Central memory CD8-positive, alpha-beta T cell (primary cell): ENCODE data around the gene WASF1.
A peak's percentile ranks its signal among the peaks of the same experiment; 100 is the strongest.

Source experiments
- ATAC-seq: fragments of 150-1000 bp; cut with Tn5 transposase; replicated peaks from 2 replicates; pipeline ENCODE4 v1.10.0; 2022; ENCODE audit warnings: mild to moderate bottlenecking, moderate FRiP score, moderate number of reproducible peaks; ENCODE audit not compliant: poor library complexity, severe bottlenecking; ENCODE audit errors: extremely low read depth
- DNase-seq, 2 donors: peaks; one replicate each; pipeline ENCODE4 v3.0.0; 2021; ENCODE audit warnings: low spot score in 2 of 2
- H3K27ac Mint-ChIP-seq: one replicate; pipeline ENCODE4 v1.8.0; 2022; ENCODE audit warnings: low read depth, mild to moderate bottlenecking, moderate library complexity, mixed read lengths
- H3K27me3 Mint-ChIP-seq: one replicate; pipeline ENCODE4 v1.8.0; 2022; ENCODE audit warnings: mixed read lengths
- H3K36me3 Mint-ChIP-seq: one replicate; pipeline ENCODE4 v1.8.0; 2022; ENCODE audit warnings: mild to moderate bottlenecking, moderate library complexity, mixed read lengths; ENCODE audit not compliant: insufficient read depth
- H3K4me1 Mint-ChIP-seq: one replicate; pipeline ENCODE4 v1.8.0; 2022; ENCODE audit warnings: mixed read lengths
- H3K4me3 Mint-ChIP-seq: one replicate; pipeline ENCODE4 v1.8.0; 2022; ENCODE audit warnings: mild to moderate bottlenecking, moderate library complexity, mixed read lengths
- H3K9me3 Mint-ChIP-seq: one replicate; pipeline ENCODE4 v1.8.0; 2022; ENCODE audit warnings: mixed read lengths

Gene WASF1

DNA sequence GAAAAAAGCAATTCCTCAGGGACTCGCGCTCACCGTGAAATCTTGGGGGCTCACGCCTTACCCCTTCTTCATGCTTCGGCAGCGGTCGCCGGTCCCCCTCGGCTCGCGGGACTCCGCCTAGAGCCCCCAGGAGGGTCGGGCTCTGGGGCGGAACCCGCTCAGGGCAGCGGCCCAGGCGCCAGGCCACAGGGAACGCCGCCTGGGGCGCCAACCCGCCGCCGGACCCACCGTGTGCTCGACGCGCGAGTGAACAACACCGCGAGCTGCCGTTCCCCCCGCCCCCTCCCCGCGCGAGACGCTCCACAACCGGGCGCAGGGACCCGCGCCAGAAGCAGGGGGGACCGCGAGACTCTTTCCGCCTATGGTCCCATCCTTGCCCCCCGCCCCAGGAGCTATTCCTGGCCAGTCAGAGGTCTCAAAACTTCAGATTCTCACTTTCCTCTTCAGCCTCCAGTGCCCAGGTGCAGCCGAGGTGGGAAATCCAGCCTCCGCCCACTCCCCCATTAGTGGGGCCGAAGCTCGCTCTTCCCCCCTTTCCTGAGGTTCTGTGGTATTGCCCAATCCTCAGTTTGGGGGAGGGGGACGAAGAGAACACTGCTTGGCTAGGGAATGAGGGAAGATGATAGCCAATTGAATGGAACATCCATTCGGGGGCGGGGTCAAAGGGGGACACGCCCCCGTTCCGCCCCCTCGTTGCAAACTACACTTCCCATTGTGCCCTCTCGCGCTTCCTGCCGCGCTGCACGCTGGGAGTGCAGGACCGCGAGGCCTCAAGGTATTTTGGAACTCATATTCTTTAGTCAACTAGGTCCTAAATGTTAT, at the start of gene WASF1:
Gene WASF1 (minus strand): TSS at position 265 of the 822 bp plus-strand sequence. CDS start 52,069 bp downstream, outside the sequence.
- H3K4me3 Mint-ChIP-seq = no peak within 1 kb of the TSS
- peak; percentile 87 for ATAC-seq
- H3K27ac Mint-ChIP-seq = peak within 1 kb of the TSS; percentile 75
- peaks cover 20% of the 10 kb centered on the region for H3K27me3 Mint-ChIP-seq
- peaks cover 11% of the 10 kb centered on the region for H3K4me1 Mint-ChIP-seq
- H3K9me3 Mint-ChIP-seq = no peaks in the 10 kb centered on the region
- peaks cover 10% of the 10 kb centered on the region for H3K36me3 Mint-ChIP-seq
- peak; percentile 76 to 78 for DNase-seq

DNA sequence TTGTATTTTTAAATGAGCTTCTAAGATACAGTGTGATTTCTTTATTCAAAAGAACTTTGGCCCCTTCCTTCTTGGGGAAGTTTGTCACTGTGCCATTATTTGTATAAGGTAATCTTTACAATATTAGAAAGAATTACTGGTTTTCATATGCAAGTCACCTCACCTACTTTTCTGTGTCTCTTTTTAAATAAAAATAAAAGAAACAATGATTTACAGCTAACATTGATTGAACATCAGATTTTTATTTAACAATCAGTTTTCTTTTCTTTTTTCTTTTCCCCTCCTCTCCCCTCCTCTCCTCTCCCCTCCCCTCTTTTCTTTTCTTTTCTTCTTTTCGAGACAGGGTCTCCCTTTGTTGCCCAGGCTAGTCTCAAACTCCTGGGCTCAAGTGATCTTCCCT, 46.8 kb upstream of the WASF1 start:
- no peak overlapping the region for H3K27ac Mint-ChIP-seq
- H3K4me3 Mint-ChIP-seq = no peak overlapping the region
- H3K36me3 Mint-ChIP-seq = peaks cover 23% of the 10 kb centered on the region
- H3K4me1 Mint-ChIP-seq = no peaks in the 10 kb centered on the region
- ATAC-seq = no peak
- no peak for DNase-seq
- no peaks in the 10 kb centered on the region for H3K27me3 Mint-ChIP-seq
- H3K9me3 Mint-ChIP-seq = no peaks in the 10 kb centered on the region

DNA sequence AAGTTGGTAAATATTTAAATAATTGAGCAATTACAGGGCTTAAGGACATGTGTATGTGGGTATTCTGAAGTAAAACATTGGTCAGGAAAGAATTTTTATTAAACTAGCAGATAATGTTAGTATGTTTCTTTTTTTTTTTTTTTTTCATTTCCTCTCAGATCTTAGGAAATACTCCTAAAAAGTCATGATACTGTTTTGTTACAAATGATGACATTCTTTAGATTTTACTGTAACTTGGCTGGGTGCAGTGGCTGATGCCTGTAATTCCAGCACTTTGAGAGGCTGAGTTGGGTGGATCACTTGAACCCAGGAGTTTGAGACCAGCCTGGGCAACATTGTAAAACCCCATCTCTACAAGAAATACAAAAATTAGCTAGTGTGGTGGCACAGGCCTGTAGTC, 42.3 kb upstream of the WASF1 start:
- peaks cover 38% of the 10 kb centered on the region for H3K36me3 Mint-ChIP-seq
- H3K9me3 Mint-ChIP-seq = no peaks in the 10 kb centered on the region
- H3K4me1 Mint-ChIP-seq = no peaks in the 10 kb centered on the region
- H3K27me3 Mint-ChIP-seq = no peaks in the 10 kb centered on the region
- ATAC-seq (no peak), DNase-seq (no peak)
- H3K27ac Mint-ChIP-seq = no peak overlapping the region
- no peak overlapping the region for H3K4me3 Mint-ChIP-seq

DNA sequence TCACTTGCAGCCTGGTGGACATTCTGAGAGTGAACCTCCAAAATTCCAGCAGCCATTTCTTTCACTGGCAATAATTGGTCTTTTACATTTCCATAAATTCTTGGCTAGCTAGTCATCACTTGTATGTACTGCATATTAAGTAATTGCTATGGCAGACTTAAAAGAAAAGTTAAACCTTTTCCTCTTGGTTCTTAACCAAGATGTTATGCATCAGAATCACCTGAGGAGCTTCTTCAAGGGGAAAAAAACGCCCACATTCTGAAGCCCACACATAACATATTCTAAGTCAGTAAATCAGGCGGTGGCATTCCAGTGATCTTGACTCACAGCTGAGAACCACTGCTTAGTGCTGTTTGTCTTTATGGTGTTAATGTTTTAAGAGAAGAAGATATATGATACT, 37.8 kb upstream of the WASF1 start:
- Mint-ChIP-seq H3K36me3 (peaks cover 56% of the 10 kb centered on the region), H3K4me3 (no peak overlapping the region), H3K27ac (no peak overlapping the region), H3K4me1 (no peaks in the 10 kb centered on the region), H3K9me3 (no peaks in the 10 kb centered on the region), H3K27me3 (no peaks in the 10 kb centered on the region)
- DNase-seq (no peak), ATAC-seq (no peak)

DNA sequence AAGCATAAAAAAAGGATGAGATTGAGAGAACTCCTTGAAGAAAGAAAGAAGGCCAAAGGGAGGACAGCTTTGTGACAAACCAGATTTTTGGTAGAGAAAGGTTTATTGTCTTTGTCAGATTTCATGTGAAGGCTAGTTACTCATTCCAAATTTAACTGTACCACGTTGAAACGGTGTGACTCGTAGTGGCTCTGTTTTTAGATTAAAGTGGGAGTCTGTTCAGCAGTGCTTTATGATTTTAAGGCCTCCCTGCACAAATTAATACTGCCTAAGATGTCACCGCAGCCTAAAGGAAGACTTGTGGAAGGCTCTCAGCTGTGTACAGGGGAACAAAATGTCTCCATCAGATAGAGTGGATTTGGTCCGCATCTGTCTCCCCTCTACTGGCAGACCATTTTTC, 36.7 kb upstream of the WASF1 start:
- H3K36me3 Mint-ChIP-seq = peaks cover 57% of the 10 kb centered on the region
- H3K27me3 Mint-ChIP-seq = no peaks in the 10 kb centered on the region
- ATAC-seq = no peak

DNA sequence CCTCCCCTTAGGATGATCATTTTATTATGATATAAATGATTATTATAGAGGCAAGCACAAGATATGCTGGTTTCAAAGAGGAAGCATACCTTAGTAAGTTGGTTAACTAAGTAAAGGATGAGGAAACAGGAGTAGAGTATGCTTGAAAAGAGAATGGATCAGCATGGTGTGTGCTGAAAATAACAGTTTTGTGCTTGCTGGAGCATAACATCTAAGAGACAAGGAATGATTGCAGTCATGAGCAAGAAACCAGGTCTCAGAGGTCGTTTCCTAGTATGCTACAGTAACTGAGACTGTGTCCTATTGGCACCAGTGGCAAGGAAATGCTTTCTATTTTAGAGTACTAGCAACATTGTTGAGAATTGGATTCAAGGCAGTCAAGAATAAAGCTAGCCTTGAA, 34.9 kb upstream of the WASF1 start:
- H3K27ac Mint-ChIP-seq = no peak overlapping the region
- DNase-seq (no peak), ATAC-seq (no peak)
- H3K9me3 Mint-ChIP-seq = no peaks in the 10 kb centered on the region
- no peaks in the 10 kb centered on the region for H3K27me3 Mint-ChIP-seq
- no peak overlapping the region for H3K4me3 Mint-ChIP-seq
- H3K36me3 Mint-ChIP-seq = peaks cover 58% of the 10 kb centered on the region
- H3K4me1 Mint-ChIP-seq = no peaks in the 10 kb centered on the region

More for the DNA sequence above, 36.7 kb upstream of the WASF1 start:
- Mint-ChIP-seq H3K4me1 (no peaks in the 10 kb centered on the region), H3K9me3 (no peaks in the 10 kb centered on the region), H3K27ac (no peak overlapping the region), H3K4me3 (no peak overlapping the region)
- no peak for DNase-seq

DNA sequence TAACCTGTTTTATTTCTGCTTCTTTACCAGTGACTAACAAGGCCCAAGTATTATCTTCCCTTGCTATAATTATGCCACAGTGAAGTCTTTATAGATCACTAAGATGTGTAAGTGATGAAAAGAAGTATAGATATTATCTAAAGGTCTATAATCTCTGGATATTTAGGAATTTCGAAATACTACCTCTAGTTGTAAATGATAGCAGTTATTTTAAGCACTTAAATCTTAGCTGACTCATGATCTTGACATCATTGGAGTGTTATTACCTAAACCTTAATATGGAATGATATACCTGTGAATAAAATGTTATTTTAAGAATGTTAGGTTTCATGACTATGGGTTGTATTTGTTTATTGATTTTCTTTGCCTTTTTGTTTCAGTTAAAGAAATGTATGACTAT, 32.3 kb upstream of the WASF1 start:
- H3K4me3 Mint-ChIP-seq = no peak overlapping the region
- DNase-seq (no peak), ATAC-seq (no peak)
- H3K27me3 Mint-ChIP-seq = no peaks in the 10 kb centered on the region
- H3K27ac Mint-ChIP-seq = no peak overlapping the region
- H3K4me1 Mint-ChIP-seq = no peaks in the 10 kb centered on the region
- peaks cover 54% of the 10 kb centered on the region for H3K36me3 Mint-ChIP-seq
- H3K9me3 Mint-ChIP-seq = no peaks in the 10 kb centered on the region

DNA sequence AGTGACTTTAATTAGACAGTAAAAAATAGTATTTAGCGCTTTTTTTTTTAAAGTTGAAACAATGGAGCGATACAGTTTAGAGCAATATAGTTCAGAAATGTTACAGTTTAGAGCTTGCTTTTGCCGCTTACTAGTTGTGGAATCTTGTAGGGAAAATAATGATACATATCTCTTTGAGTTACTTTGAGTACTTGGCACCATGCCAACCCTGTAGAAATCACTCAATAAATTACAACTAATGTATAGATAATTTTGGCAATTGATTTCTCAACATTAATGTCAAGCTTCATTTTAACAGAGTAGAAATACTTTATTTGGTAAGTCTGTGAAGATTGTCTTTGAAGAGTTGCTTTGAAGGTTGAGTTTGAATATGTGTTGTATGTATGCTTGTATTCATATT, 28.2 kb upstream of the WASF1 start:
- no peaks in the 10 kb centered on the region for H3K27me3 Mint-ChIP-seq
- H3K4me1 Mint-ChIP-seq = peaks cover 8% of the 10 kb centered on the region
- no peak for ATAC-seq
- DNase-seq = no peak
- H3K9me3 Mint-ChIP-seq = no peaks in the 10 kb centered on the region
- no peak overlapping the region for H3K4me3 Mint-ChIP-seq
- peaks cover 33% of the 10 kb centered on the region for H3K36me3 Mint-ChIP-seq
- H3K27ac Mint-ChIP-seq = no peak overlapping the region

DNA sequence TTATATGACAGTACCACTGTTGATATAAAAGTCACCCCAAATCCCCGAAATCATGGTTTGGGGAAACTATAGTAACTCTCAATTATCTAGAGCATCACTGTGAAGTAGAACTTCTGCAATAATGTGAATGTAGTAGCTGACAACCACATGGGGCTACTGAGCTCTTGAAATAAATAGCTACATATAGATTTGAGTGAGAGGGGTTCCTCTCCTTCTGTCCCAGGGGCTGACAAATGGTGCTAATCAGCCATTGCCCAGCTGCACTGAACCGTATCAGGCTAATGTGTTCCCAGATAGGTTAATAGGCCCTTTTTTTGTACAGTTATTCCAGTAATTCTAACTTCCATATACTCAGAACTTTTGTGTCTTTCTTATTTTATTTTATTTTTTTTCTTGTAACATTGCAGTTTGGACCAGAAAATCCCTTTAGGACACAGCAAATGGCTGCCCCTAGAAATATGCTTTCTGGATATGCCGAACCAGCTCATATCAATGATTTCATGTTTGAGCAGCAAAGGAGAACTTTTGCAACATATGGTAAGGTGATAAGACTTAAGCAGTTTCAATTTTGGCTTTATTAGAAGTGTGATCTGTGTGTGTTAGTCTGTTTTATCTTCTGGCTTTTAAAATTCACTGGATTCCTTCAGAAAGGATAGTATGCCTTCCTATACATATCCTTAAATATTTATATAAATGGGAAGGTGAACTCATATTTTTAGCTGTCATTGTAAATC, 21.8 kb upstream of the WASF1 start:
- H3K27me3 Mint-ChIP-seq = no peaks in the 10 kb centered on the region
- no peaks in the 10 kb centered on the region for H3K9me3 Mint-ChIP-seq
- no peak overlapping the region for H3K4me3 Mint-ChIP-seq
- peaks cover 10% of the 10 kb centered on the region for H3K36me3 Mint-ChIP-seq
- peaks cover 17% of the 10 kb centered on the region for H3K4me1 Mint-ChIP-seq
- peak overlapping the region; percentile 22 for H3K27ac Mint-ChIP-seq
- DNase-seq (no peak), ATAC-seq (no peak)

DNA sequence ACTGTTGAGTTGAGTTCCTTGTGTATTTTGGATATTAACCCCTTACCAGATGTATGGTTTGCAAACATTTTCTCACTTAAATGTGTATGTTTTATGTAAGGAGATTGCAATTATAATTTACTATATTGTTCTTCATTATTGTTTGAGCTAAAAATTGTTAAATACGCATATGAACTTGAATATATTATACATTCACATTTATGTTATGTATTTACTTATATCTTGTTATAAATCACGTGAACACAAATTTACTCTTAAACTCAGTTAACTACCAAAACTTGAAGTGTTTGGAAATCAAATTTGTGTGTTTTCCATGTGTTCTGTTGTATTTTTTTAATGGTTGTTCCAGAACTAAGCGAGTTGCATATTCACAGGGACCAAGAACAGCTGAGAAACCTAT, 19.1 kb upstream of the WASF1 start:
- Mint-ChIP-seq H3K27me3 (no peaks in the 10 kb centered on the region), H3K27ac (no peak overlapping the region), H3K4me1 (peaks cover 22% of the 10 kb centered on the region), H3K4me3 (no peak overlapping the region), H3K9me3 (no peaks in the 10 kb centered on the region), H3K36me3 (peaks cover 18% of the 10 kb centered on the region)
- DNase-seq (no peak), ATAC-seq (no peak)

DNA sequence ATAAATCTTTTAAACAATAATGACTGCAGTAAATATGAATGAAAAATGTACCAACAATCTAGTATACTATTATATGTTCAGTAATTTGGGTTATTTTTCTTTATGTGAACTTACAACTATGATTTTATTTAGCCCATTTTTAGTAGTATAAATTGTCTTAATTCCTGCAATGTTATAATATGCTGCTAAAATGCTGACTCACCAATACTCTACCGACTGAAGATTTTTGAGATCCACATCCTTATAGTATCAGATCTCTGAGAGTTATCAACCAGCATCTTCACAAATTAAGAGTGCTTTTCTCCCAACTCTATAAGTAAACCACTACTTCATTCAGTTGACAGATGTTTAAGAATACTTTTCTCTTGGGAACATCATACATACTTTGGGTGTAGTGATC, 17.4 kb upstream of the WASF1 start:
- ATAC-seq (no peak), DNase-seq (no peak)
- Mint-ChIP-seq H3K27ac (peak overlapping the region; percentile 49), H3K36me3 (peaks cover 21% of the 10 kb centered on the region), H3K4me1 (peaks cover 8% of the 10 kb centered on the region), H3K27me3 (no peaks in the 10 kb centered on the region), H3K9me3 (no peaks in the 10 kb centered on the region), H3K4me3 (no peak overlapping the region)

DNA sequence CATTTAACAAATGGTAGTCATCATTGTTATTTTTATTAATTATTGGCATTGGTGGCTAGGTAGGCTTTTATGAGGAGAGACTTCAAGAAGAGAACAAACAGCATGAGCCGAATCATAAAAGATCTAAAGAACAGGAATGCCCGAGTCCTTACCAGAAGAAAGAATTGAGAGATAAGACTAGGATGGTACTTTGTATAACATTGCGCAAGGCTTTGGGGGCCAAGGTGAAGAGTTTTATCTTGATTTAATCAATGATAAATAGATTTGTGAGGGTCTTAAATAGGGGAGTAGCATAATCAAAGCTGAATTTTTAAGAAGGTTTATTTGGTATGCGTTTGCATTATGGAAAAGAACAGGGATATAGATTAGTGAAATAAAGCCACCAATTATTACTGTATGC, 16.2 kb upstream of the WASF1 start:
- Mint-ChIP-seq H3K36me3 (peaks cover 21% of the 10 kb centered on the region), H3K27me3 (no peaks in the 10 kb centered on the region), H3K27ac (no peak overlapping the region), H3K4me1 (peaks cover 7% of the 10 kb centered on the region), H3K9me3 (no peaks in the 10 kb centered on the region), H3K4me3 (no peak overlapping the region)
- ATAC-seq = no peak
- DNase-seq = no peak

DNA sequence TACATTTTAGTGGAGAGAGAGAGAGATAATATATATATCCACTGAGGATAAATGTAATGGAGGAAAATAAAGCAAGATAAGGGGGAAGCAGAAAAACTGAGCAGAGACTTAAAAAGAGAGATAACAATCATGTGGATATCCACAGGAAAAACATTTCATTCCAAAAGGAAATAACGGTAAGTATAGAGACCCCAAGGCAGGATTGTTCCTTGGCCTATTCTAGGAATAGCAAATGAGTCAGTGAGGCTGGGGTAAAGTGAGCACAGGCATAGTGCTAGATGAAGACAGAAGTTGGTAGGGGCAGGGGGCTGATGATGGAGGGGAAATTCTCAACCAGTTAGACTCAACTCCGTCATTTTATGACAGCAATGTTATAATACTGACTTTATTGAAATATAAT, 12.0 kb upstream of the WASF1 start:
- H3K4me3 Mint-ChIP-seq = no peak overlapping the region
- H3K9me3 Mint-ChIP-seq = no peaks in the 10 kb centered on the region
- no peak for ATAC-seq
- no peak overlapping the region for H3K27ac Mint-ChIP-seq
- peaks cover 13% of the 10 kb centered on the region for H3K4me1 Mint-ChIP-seq
- DNase-seq = no peak
- peaks cover 18% of the 10 kb centered on the region for H3K36me3 Mint-ChIP-seq
- H3K27me3 Mint-ChIP-seq = no peaks in the 10 kb centered on the region
